HEK293T (cell line): ENCODE data around the gene SEMA4D.

Source experiments
- BHLHE40 ChIP-seq: fragments of 450-650 bp; IDR thresholded peaks from 2 replicates; pipeline ENCODE4 v1.6.1; 2016; ENCODE audit warnings: mild to moderate bottlenecking, moderate library complexity, borderline replicate concordance
- CTBP1 ChIP-seq: fragments of 450-650 bp; IDR thresholded peaks from 2 replicates; pipeline ENCODE4 v1.6.1; 2016; ENCODE audit warnings: borderline replicate concordance
- FOXA1 ChIP-seq: fragments of 450-650 bp; IDR thresholded peaks from 2 replicates; pipeline ENCODE4 v1.6.1; 2016; ENCODE audit warnings: mild to moderate bottlenecking
- FOXK2 ChIP-seq: fragments of 450-650 bp; IDR thresholded peaks from 2 replicates; pipeline ENCODE4 v1.6.1; 2016; ENCODE audit warnings: mild to moderate bottlenecking
- FOXM1 ChIP-seq: fragments of 450-650 bp; IDR thresholded peaks from 2 replicates; pipeline ENCODE4 v1.6.1; 2017; ENCODE audit warnings: mild to moderate bottlenecking, borderline replicate concordance
- HDGF ChIP-seq: fragments of 450-650 bp; IDR thresholded peaks from 2 replicates; pipeline ENCODE4 v1.6.1; 2017; ENCODE audit warnings: antibody characterized with exemption, borderline replicate concordance
- LEF1 ChIP-seq: fragments of 450-650 bp; IDR thresholded peaks from 2 replicates; pipeline ENCODE4 v1.6.1; 2017; ENCODE audit warnings: mild to moderate bottlenecking, borderline replicate concordance
- NFRKB ChIP-seq: fragments of 450-650 bp; IDR thresholded peaks from 2 replicates; pipeline ENCODE4 v1.6.1; 2016; ENCODE audit warnings: mild to moderate bottlenecking, moderate library complexity
- PKNOX1 ChIP-seq: fragments of 450-650 bp; IDR thresholded peaks from 2 replicates; pipeline ENCODE4 v1.6.1; 2016
- SP1 ChIP-seq: fragments of 450-650 bp; IDR thresholded peaks from 2 replicates; pipeline ENCODE4 v1.6.1; 2017
- TARDBP ChIP-seq: fragments of 450-650 bp; IDR thresholded peaks from 2 replicates; pipeline ENCODE4 v1.6.1; 2016
- ZNF384 ChIP-seq: fragments of 450-650 bp; IDR thresholded peaks from 2 replicates; pipeline ENCODE4 v1.6.1; 2016

- TF ChIP-seq PKNOX1 (no peak), FOXA1 (no peak), BHLHE40 (no peak), CTBP1 (no peak), NFRKB (no peak), LEF1 (no peak), ZNF384 (no peak), SP1 (no peak), FOXK2 (no peak), HDGF (no peak), FOXM1 (no peak), TARDBP (no peak)
Observed at GRCh38 chr9:89367726-89368437, 130.0 kb downstream of the SEMA4D start.
